ENCODE results near the gene NAGK.

DNA sequence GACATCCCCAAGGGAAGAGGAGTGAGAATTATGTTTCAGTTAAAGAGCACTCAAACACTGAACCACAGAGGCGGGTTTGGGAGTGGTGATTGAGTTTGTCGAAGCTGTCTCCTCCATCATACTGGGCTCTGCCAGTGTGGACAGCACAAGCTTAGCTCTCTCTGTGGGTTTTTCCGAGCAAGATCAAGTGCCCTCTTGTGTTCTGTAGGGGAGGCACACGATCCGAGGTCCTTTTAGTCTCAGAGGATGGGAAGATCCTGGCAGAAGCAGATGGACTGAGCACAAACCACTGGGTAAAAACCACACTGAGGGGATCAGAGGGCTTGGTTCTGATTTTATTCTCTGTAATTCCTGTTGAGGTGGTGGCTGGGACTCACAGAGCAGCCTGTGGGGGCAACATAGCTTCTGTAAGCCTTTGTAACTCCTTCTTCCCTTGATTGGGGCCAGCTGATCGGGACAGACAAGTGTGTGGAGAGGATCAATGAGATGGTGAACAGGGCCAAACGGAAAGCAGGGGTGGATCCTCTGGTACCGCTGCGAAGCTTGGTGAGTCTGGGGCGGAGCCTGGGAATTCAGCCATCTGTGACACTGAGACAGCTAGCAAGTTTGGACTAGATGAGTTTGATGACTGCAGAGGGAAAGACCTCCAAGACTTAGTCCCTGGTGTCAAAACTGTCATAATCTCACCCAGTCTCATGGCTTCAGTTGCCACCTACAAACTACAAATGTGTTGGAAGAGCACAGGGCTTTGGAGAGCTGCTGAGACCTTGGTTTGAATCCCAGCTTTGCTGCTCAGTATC lies 2.0 kb downstream of the NAGK start:
- TF ChIP-seq, protein P1, sequence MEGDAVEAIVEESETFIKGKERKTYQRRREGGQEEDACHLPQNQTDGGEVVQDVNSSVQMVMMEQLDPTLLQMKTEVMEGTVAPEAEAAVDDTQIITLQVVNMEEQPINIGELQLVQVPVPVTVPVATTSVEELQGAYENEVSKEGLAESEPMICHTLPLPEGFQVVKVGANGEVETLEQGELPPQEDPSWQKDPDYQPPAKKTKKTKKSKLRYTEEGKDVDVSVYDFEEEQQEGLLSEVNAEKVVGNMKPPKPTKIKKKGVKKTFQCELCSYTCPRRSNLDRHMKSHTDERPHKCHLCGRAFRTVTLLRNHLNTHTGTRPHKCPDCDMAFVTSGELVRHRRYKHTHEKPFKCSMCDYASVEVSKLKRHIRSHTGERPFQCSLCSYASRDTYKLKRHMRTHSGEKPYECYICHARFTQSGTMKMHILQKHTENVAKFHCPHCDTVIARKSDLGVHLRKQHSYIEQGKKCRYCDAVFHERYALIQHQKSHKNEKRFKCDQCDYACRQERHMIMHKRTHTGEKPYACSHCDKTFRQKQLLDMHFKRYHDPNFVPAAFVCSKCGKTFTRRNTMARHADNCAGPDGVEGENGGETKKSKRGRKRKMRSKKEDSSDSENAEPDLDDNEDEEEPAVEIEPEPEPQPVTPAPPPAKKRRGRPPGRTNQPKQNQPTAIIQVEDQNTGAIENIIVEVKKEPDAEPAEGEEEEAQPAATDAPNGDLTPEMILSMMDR (IDR thresholded peaks at IDR 0.05) = peak in 1 of 4 experiments; percentile 4
- TF ChIP-seq POLR2A (IDR thresholded peaks at IDR 0.05) (no peak), POLR2AphosphoS5 (IDR thresholded peaks at IDR 0.05) (no peak), EP300 (IDR thresholded peaks at IDR 0.05) (no peak)
